CD4-positive, alpha-beta T cell treated with Interleukin-17A for 4 hours (primary cell): ENCODE measurements around the gene SPEM1.
A peak's percentile ranks its signal among the peaks of the same experiment; 100 is the strongest.

Experiments used
- DNase-seq: peaks from one replicate; pipeline ENCODE4 v3.0.0-alpha.2; 2020; ENCODE audit warnings: mixed read lengths

SPEM1 gene

DNA sequence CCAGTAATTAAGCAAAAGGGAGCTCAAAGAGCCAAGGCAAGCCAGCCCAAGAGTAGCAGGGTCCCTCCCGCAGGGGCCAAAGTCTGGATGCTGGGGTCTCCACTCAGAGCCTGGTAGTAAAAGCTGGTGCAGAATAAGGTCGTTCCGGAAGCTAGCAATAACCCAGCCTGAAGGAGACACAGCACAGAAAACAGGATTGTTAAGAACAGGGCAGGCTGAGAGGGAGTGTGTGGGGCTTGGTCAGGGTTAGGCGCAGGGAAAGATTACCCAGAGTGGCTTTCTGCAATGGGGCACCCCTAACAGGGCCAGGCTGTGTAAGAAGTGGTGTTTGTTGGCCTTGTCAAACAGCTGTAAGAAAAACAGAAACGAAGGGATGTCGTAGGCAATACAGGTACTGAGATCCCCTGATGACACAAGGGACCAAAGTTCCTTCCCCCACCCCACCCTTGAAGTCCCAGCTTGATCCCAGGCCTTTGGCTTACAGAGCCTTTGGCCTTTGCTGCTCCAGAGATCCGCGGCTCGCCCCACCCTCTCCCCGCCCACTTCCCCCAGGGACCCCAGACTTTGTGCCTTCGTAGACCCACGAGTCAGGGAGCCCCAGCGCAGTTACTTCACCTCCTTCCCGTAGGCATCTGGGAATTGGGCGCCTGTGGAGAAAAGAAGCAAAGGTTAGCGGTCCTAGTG is 16.9 kb upstream of the SPEM1 start:
- peak; percentile 52 for DNase-seq

DNA sequence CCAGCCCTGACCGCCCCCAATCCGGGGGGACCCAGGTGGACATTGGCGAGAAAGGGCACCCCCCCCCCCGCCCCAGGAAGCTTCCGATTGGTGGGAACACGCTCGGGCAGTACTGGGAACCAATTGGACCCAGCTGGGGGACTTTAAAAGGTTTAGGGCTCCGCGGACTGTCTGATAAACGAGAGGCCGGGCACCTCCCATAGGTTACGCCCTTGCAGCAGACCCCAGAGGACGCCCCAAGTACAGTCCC is 16.5 kb upstream of the SPEM1 start:
- DNase-seq, result no peak

DNA sequence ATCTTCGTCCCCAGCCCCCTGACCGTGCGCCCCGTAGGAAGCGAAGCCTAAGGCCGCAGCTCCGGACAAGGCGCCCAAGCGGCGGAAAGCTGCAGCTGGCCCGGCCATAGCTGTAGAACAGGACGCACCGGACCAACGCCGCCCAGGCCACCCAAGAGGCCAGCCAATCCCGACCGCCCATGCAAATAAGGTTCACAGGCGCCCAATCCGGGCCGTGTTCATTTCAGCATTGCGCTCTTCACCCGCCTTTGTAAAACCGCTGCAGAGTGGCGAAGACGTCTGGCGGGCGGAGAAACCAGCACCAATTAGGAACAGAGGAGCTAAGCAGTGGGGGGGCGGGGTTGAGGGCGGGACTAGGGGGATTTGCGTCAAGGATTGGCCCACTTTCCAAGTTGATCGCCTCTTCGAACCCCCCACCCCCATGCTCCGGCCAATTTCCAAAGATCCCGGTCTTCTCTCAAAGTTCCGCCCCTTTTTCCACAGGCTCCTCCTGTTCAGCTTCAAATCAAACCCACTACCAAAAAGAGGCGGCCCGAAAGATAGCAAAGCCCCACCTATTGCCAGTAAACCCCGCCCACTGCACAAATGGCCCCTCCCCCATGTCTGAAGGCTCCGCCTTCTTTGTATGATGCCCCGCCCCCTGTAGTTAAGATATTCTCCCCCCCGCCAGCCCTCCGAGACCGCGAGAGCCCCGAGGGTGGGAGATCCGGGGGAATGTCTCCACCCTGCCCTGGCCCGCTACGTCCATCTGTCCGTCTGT is 16.0 kb upstream of the SPEM1 start, which contains the start of gene TMEM256:
Gene TMEM256, minus strand, starts transcription at position 121 of the 760 bp plus-strand sequence. Its CDS starts 13 bp downstream, at position 108.
- peak; percentile 98 for DNase-seq

DNA sequence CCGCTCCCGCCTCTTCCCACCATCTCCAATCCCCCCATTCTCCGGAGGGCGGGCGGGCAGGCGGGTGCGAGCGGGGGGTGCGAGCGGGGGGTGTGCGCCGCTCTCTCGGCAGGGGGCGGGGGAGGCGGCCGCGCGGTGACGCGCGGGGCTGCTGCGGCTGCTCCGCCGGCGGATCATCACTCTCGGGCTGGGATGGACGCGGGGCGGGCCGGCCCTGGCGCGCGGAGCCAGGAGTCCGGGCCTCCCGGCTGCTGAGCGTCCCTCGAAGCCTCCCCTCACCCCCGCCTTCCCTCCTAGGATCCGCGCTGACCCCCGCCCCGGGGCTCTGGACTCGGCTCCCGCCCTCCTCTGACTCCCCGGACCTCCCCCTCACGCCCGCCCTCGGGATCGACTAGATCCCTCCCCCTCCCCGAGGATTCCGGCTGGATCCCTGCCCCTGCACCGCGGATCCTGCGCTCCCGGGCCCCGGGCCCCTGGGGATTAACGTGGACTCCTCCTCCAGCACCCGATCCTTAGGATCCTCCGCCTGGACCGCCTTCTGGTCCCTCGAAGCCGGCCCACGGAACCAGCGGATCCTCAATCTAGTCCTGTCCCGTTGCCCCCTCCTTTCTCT is 15.3 kb upstream of the SPEM1 start:
- DNase-seq, result peak; percentile 81

DNA sequence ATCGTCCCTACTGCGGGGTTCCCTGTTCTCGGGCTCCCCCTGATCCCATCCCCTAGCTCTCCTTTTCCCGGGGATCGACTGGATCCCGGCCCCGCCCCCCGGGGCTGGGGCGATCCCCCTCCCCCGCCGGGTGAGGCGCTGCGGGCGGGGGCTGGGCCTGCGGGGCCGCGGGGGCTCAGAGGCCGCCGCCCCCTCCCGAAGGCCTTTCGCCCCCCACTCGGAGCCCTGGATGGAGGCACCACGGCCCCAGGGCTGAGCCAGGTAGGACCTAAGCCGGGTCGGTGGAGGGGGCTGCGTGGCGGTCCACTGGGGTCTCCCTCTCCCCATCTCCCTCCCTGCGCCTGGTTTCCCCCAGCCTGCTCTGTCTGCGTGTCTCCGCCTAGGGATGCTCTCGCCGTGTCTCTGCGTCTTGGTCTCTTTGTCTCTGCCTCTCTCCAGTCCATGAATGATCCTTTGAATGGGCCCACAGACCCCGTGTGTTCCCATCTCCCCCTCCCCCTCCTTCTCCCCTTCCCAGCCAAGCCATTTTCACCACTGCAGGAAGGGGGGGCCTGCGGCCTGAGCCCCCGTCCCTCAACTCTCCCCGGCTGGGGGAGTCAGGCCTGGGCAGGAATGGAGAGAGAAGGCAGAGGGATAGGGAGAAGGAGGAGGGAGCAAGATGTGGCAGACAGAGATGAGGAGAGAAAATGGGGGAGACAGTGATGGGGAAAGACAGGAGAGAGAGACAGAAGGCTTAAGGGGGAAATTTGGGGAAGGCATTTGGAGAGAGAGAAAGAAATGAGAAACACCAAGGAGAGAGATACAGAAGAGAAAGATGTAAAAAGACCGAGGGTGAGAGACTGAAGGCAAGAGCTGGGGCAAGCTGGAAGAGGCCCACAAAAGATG is 14.5 kb upstream of the SPEM1 start:
- DNase-seq, result no peak

DNA sequence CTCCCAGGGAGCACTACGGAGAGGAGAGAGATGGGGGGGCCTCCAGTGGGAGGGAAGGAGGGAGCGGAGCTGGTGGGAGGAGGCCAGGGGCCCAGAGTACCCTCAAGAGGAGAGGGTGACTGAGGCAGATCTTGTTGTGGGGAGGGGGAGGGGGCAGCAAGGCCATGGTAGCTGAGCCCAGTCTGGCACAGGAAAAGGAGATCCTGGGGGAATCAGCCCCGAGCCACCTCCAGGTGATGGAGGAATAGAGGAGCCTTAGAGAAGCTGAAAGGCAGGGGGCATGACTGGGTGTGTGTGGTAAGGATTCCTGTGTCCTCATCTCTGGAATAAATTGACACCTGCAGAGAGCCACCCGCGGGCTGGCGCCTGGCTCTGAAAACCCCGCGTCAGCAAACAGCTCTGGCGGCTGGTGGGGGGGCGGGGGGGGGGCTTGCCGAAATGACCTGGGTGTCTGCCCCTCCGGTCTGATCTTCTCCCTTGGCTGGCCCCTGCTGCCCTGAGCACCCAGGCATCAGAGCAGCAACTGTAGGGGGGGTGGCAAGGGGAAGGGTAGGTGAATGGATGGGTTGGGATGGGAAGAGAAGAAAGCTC is 13.8 kb upstream of the SPEM1 start:
- no peak for DNase-seq

DNA sequence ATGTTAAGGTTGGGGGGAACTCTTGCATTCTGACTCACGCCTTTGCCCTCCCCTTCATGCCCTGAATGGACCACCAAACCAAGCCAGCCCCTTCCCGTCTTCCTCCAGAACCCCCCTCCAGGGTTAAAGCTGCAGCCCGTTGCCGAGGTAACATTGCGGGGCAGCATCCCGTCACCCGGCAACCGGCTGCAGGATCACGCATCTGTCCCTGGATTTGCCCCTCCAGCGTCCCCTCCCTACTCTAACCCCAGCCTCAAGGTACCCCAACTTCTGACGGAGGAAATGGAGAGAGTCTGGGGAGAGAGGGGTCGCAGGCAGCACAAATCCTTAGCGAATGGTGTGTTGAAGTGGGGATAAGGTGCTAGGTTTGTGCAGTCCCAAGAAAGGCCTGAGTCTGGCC is 13.0 kb upstream of the SPEM1 start:
- no peak for DNase-seq

DNA sequence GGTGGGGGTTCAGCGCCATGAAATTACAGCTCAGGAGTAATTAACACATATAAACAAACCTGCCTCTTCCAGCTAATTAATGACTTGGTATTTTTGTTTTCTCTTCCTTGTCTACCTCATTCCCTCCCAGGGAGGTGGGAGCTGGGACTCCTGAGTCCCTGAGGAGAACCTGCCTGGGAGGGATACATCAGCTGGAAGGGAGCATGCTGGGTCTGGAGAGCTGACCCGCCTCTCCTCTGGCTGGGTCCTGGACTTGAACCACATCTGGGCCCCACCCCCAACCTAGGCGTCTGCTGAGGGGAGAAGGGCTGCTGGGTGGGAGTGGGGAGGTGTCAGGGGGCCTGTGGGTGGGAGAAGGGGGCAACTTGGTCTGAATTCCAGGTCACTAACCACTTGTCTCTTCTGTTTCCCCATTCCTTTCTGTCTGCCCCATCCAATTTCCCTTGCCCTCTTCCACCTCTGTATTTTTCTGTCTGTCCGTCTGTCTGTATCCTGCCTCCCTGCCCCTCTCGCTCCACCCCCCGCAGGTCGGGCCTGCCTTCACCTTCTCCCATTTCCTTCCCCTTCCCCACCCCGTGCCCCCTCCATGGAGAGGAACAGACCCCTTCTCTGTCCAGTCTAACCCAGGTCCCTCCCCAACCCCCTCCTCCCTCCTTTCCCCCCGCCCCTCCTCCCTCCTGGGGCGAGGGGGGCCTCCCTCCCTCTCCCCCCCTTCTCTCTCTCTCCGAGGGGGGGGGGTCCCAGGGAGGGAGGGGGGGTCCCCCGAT is 12.5 kb upstream of the SPEM1 start, which contains the start of gene NLGN2:
Gene NLGN2, plus strand, starts transcription at position 361 of the 767 bp plus-strand sequence. CDS start 411 bp downstream, outside the sequence.
- no peak for DNase-seq

DNA sequence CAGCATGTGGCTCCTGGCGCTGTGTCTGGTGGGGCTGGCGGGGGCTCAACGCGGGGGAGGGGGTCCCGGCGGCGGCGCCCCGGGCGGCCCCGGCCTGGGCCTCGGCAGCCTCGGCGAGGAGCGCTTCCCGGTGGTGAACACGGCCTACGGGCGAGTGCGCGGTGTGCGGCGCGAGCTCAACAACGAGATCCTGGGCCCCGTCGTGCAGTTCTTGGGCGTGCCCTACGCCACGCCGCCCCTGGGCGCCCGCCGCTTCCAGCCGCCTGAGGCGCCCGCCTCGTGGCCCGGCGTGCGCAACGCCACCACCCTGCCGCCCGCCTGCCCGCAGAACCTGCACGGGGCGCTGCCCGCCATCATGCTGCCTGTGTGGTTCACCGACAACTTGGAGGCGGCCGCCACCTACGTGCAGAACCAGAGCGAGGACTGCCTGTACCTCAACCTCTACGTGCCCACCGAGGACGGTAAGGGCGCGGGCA is 11.8 kb upstream of the SPEM1 start:
- peak; percentile 52 for DNase-seq

DNA sequence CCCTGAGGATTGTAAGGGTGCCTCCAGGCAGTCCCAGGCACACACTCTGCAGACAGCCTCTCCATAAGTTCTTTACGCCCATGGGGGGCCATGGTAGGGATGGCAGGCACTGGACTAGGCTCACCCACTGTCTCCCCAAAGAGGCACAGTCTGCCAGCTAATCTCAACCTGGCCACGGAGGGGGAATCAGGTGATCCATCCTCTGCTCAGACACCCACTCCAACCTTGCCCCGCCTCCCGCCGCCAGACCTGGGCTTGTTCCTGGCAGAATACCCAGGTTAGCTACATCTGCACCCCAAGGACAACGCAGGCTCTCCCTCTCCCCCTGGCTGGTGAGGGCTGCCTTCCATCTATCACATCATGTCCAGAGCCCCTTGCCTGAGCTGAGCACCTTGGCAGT is 11.3 kb upstream of the SPEM1 start:
- no peak for DNase-seq

DNA sequence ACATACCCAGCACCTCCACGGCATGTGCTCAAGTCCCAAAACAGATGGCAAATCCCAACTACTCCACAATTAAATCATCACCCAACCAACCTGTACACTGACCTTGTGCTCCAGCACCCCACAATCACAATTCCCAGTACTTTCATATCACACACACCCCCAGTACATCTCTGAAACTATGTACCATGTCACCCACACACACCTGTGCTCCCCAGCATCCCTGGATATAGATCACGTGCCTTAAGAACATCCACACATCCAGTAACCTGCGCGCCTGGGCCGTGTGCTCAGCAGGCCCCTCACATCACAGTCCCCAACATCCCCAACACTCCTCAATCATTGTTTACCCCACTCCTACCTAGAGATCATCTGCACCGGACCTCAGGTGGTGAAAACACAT is 10.4 kb upstream of the SPEM1 start:
- DNase-seq, result no peak

DNA sequence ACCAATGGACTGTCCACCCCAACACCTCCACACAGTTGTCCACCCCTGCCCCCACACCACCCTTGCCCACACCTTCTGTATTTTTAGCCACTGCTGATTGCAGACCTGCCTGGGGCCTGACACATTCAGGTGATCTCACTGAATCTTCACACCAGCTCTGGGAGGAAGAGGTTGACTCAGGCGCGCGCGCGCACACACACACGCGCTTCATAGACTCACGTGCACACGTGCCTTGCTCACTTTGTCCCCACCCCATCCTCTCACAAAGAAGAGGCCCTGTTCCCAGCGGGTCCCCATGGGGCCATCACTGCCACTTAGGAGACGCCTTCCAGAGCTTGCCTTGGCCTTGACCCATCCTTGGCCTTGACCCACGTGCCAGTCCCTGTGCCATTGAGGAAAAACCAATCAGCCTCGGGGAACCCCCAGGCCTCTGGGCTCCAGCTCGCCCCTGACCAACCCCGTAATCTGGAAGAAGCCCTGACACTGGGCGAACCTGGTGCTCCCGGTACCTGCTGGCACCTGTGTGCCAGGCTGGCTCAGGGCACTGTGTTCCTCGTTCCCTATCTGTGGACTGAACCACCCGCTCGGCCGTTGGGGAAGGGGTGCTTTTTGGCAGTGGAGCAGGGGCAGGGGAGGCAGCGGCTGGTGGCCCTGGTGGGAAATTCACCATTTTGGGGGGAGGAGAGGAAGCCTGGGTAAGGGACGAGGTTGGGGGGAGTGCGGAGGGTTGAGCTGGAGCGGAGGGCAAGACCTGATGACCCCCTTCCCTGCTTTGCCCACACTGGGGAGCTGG is 9.3 kb upstream of the SPEM1 start:
- no peak for DNase-seq

DNA sequence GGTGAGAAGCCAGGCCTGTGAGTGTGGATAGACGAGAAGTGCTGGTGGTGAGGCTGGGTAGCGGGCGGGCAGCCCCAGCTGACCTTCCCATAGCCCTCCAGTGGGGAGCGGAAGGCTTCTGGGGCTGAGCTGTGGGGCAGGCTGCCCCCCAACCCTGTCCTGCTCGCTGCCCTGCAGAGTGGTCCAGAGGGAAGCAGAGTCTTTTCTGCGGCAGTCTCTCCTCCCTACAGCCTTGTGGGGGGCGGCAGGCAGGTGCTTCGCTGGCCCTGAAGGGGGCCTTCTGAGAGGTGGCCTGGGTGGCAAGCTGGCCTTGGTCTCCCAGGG is 8.7 kb upstream of the SPEM1 start:
- DNase-seq, result no peak

DNA sequence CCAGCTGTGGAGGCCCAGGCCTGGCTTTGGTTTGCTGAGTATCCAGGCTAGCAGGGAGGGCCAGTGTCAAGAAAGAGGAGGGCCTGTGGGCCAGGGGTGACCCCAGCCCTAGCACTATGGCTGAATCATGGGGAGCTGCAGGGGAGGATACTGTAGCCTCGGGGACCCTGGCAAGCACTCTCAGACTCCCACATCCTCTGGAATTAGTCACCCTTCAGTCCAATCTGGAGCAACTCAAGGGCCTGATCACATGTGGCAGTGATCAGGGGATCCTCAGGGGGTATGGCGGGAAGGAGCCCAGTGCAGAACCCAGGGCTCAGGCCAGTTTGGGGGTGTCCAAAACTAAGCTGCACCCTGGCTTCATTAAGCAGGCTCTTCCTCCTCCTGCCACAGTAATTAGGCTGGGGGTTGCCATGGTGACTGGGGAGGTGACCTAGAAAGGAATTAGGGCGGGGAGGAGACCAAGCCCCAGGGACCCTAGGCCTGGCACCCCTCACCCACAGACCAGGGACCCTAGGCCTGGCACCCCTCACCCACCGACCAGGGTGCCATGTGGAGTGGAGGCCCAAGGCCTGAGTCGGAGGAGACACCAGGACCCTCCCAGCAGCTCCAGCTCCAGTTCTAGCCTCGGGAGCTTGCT is 6.7 kb upstream of the SPEM1 start:
- DNase-seq, result no peak

DNA sequence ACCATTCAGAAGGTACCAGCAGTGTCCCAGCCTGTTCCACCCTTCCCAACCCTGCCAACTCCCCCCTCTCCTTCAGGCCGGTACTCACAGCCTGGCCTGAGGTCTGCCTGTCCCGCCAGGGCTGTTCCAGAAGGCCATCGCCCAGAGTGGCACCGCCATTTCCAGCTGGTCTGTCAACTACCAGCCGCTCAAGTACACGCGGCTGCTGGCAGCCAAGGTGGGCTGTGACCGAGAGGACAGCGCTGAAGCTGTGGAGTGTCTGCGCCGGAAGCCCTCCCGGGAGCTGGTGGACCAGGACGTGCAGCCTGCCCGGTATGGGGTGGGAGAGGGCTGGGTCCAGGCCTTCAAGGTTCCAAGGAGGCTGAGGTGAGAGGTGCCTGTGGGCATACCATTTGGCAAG is 5.3 kb upstream of the SPEM1 start:
- DNase-seq, result no peak

DNA sequence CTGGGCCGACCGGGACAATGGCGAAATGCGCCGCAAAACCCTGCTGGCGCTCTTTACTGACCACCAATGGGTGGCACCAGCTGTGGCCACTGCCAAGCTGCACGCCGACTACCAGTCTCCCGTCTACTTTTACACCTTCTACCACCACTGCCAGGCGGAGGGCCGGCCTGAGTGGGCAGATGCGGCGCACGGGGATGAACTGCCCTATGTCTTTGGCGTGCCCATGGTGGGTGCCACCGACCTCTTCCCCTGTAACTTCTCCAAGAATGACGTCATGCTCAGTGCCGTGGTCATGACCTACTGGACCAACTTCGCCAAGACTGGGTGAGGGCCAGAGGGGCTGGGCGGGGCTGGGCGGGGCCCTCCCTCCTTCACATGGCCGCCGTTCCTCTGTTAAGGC is 4.3 kb upstream of the SPEM1 start:
- DNase-seq, result no peak

DNA sequence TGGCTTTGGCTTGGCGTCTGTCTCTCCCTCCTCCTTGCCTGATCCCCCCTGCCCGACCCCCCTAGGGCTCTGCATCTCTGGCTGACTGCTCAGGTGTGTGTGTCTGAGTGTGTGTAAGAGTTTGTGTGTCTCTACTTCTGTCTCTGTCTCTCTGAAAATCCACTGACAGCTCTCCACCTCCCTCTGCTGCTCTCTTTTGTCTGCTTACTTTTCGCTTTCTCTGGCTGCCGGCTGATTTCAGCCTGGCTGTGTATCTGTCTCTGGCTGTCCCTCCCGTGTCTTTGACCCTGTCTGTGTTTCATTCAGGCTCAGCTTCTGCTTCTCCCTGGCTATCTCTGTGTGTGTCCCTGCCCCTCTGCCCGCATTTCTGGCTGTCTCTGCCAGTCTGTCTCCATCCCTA is 3.8 kb upstream of the SPEM1 start:
- peak; percentile 21 for DNase-seq

DNA sequence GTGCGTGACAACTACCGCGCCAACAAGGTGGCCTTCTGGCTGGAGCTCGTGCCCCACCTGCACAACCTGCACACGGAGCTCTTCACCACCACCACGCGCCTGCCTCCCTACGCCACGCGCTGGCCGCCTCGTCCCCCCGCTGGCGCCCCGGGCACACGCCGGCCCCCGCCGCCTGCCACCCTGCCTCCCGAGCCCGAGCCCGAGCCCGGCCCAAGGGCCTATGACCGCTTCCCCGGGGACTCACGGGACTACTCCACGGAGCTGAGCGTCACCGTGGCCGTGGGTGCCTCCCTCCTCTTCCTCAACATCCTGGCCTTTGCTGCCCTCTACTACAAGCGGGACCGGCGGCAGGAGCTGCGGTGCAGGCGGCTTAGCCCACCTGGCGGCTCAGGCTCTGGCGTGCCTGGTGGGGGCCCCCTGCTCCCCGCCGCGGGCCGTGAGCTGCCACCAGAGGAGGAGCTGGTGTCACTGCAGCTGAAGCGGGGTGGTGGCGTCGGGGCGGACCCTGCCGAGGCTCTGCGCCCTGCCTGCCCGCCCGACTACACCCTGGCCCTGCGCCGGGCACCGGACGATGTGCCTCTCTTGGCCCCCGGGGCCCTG is 3.0 kb upstream of the SPEM1 start:
- DNase-seq, result no peak

DNA sequence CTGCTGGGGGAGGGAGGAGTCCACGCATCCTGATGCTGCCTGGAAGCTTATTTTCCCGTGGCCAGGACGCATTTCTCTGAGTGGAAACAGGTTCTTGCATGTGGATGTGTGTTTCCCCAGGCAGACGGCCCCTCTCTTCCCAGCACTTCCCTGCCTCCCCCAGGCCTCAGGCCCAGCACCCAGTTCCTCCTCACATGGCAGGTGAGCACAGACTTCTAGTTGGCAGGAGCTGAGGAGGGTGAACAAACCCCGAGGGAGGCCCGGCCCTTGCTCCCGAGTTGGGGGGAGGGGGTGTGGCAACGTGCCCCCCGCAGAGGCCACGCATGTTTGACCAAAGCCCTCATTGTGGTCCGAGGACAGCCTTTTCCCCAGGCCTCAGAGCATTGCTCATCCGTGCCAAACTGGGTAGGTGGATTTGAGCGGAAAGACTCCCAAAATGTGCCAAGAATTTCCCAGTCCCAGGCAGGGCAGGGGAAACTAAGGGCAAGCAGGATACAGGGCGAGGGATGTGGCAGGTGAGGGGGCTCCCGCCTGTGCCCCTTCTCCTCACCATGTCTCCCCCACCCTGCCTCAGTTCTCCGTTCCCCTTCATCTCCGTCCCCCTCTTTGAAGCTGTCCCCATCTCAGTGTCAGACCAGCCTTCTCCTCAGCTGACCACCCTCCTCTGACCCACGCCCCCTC is 1.5 kb upstream of the SPEM1 start:
- no peak for DNase-seq

DNA sequence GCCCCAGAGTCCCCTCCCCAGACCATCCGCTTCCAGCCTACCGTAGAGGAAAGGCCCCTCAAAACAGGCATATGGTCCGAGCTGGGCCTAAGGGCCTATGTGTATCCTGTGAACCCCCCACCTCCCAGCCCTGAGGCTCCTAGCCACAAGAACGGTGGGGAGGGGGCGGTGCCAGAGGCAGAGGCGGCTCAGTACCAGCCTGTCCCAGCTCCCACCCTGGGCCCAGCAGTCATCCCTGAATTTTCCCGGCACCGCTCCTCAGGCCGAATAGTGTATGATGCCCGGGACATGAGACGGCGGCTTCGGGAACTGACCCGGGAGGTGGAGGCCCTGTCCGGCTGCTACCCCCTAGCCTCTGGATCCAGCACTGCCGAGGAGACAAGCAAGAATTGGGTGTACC is 1.1 kb downstream of the SPEM1 start:
- DNase-seq, result no peak
